GM21786 (cell line): ENCODE measurements around the gene DDTL.

Experiments used
- ATAC-seq: cut with Tn5 transposase; IDR thresholded peaks from one replicate; pipeline ENCODE4 v1.9.1; 2021; ENCODE audit not compliant: unreplicated experiment

Gene DDTL

GRCh38 chr22:24003887-24004286, 37.2 kb downstream of the DDTL start:
- ATAC-seq, result no peak

GRCh38 chr22:24005201-24005600, 38.5 kb downstream of the DDTL start, which contains the start of gene GSTT4:
GSTT4 (minus strand) TSS chr22:24005453; CDS start chr22:24005356, 97 bp downstream.
- ATAC-seq, result no peak

- ATAC-seq, result no peak
Measured at GRCh38 chr22:24006207-24006913, 39.7 kb downstream of the DDTL start.

- ATAC-seq, result no peak
Measured at GRCh38 chr22:24006914-24007214, 40.2 kb downstream of the DDTL start.

GRCh38 chr22:24007253-24008021, 40.7 kb downstream of the DDTL start:
- no peak for ATAC-seq

GRCh38 chr22:24008022-24008283, 41.3 kb downstream of the DDTL start:
- ATAC-seq, result no peak

- no peak for ATAC-seq
Measured at GRCh38 chr22:24008381-24009226, 41.9 kb downstream of the DDTL start.

- no peak for ATAC-seq
Measured at GRCh38 chr22:24009227-24010017, 42.7 kb downstream of the DDTL start.

GRCh38 chr22:24010018-24010391, 43.3 kb downstream of the DDTL start:
- no peak for ATAC-seq

- no peak for ATAC-seq
Measured at GRCh38 chr22:24011735-24012068, 45.0 kb downstream of the DDTL start.

GRCh38 chr22:24016156-24016555, 49.5 kb downstream of the DDTL start:
- ATAC-seq, result no peak

GRCh38 chr22:24021304-24021703, 54.6 kb downstream of the DDTL start:
- ATAC-seq, result no peak
